Activated CD4-positive, CD25-positive, alpha-beta regulatory T cell treated with anti-CD3 and anti-CD28 coated beads, Interleukin-2, amount 50 U/mL, for 16 hours (primary cell): ENCODE results near the gene ADAP1.
A peak's percentile ranks its signal among the peaks of the same experiment; 100 is the strongest.
"Not testable (repeated sequence)": the region's sequence is repeated elsewhere in the genome, so short reads cannot be mapped to it uniquely, and the experiment has no call there.

Experiments
- DNase-seq: peaks from one replicate; pipeline ENCODE4 v3.0.0-alpha.2; 2020; ENCODE audit warnings: low read depth, low spot score

The ADAP1 gene

GRCh38 chr7:975702-976473, 21.4 kb upstream of the ADAP1 start:
- DNase-seq, result no peak

GRCh38 chr7:974820-975681, 20.6 kb upstream of the ADAP1 start, which contains the start of gene COX19:
Gene COX19 (minus strand): TSS chr7:975549. CDS start chr7:975509, 40 bp downstream.
- DNase-seq, result peak; percentile 81

GRCh38 chr7:974172-974571, 19.7 kb upstream of the ADAP1 start:
- DNase-seq, result no peak

GRCh38 chr7:973312-973711, 18.8 kb upstream of the ADAP1 start:
- no peak for DNase-seq

DNA sequence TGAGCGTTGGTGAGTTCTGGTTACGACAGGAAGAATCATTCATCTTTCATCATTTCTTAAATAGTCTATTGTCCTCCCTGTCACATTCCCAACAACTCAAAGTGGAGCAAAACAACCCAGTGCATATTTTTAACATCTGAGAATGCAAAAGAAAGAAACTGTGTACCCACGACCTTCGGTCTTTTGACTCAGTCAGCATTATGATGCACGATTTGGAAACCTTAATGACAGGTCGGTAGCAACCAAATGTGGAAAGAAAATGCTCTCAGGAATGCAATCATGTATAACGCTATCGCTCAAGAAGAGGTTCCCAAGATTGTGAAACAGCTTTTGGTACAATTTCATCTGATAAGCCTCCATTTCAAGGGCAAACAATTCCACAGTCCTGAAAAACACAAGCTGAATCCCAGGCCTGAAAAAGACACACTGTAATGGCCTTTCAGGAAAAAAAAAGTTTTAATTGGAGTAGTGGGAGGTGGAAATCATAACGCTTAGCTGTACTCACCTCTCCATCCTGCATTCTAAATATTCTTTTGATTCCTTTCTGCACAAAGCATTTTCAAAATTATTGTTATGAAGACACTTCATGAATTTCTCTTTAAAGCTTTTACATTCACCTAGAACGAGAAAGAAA, 18.3 kb upstream of the ADAP1 start:
- no peak for DNase-seq

GRCh38 chr7:972110-972509, 17.6 kb upstream of the ADAP1 start:
- DNase-seq, result no peak

- no peak for DNase-seq
Measured at GRCh38 chr7:970744-971143, 16.3 kb upstream of the ADAP1 start.

DNA sequence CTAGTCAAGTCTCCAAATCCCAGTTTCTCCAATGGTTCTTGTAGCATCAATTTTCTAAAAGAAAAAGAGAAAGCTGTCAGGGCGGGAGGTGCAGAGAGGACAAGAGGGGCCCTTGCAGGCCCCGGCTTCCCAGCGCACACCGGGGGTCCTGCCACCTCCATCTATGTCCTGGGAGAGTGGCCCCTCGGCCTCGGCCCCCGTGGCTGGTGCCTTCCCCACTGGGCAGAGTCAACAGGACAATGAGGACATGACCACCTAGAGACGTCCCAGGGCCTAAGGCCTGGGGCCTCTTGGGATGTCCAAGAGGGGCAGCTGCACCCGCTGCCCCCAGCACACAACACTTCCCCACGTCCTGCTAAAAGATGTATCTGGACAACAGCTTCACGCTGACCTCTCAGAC, 14.9 kb upstream of the ADAP1 start:
- no peak for DNase-seq

DNA sequence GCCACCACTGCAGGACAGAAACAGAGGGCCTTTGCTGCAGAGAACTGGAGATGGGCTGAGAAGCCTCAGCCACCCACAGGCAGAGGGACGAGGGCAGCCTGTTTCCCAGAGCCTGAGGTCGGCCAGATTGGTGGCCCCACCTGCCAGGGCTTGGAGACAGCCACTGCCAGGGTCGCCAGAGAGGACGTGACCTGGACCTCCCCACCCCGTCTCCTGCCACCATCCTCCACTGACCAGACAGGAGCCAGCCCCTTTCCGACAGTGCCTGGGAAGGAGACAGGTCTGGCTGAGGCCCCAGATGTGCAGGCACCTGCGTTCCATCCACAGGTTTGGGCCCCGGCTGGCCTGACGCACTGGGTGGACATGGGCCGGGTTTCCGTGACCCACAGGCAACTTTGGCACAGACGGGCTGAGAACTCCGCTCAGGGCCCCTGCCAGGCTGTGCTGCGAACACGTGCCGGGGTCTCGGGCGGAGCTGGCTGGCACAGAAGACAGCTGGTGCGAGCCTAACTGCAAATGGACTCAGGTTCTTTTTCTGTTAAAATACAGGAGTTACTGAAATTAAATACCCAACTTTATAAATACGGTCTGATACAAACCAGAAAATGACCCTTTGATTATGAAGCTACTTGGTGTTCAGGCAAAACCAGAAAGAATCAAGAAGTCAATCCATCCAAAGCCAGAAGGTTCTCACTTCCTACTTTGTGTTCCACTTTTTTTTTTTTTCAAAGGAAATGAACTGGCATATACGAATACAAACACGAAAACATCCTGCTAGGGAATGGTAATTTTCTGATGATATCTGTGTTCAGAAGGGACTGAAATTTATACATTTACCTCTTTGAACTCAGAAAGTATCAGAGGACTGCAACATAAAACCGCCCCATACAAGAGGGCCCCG, 14.0 kb upstream of the ADAP1 start:
- no peak for DNase-seq

- DNase-seq, result no peak
Measured at GRCh38 chr7:967361-968082, 13.0 kb upstream of the ADAP1 start.

DNA sequence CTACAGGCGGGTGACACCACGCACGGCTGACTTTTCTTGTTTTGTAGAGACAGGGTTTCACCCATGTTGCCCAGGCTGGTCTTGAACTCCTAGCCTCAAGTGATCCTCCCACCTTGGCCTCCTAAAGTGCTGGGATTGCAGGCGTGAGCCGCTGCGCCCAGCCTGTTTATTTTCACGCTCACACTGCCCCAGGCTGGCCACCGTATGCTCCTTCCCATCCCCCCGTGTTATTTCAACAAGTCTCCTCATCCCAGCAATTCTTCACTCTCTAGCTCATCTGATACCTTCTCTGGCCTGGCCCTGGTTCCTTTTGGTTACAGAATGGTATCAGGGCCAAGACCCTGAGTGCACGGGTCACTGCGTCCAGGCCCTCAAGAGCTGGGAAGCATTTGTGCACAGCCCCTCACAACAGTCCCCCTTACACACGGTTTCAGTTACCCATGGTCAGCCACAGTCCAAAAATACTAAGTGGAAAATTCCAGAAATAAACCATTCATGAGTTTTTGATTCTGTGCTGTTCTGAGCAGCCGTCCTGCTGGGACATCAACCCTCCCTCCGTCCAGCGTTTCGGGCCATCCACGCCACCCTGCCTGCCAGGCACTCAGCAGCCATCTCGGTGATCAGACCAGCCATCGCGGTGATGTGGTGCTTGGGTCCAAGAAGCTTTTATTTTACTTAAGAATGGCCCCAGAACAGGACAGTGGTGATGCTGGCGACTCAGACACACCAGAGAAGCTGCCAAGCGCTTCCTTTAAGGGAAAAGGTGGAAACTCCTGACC, 12.0 kb upstream of the ADAP1 start:
- no peak for DNase-seq

- DNase-seq, result no peak
Measured at GRCh38 chr7:964401-965231, 10.1 kb upstream of the ADAP1 start.

GRCh38 chr7:963236-964078, 9.0 kb upstream of the ADAP1 start:
- DNase-seq, result no peak

DNA sequence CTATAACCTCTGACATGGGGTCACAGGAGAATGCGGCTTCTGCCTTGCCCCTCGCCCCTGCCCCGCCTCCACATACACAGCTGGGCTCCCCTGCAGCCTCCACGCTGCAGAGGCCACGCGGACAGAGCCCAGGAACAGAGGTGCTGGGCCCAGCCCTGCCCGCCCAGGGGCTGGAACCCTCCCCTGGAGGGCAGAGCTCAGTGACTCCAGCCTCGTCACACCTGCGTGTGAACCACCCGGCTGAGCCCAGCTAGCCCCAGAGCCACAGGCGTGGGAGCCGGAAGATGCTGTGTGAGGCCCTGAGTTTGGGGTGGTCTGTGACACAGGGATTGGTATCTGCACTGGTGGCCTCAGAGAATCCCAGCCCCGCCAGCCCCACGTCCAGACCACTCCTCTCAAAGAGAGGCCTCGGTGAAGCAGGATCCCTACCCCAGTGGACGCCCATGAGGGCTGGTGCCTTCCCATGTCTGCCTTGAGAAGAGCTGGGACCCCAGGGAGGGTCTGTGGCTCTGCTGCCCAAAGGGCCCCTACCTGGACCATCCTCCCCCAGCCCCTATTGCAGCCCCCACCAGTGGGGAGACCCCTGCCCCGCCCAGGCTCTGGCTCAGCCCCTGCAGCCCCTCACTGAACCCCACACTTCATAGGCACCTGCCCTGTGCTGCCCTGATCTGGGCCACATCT, 8.1 kb upstream of the ADAP1 start:
- no peak for DNase-seq

DNA sequence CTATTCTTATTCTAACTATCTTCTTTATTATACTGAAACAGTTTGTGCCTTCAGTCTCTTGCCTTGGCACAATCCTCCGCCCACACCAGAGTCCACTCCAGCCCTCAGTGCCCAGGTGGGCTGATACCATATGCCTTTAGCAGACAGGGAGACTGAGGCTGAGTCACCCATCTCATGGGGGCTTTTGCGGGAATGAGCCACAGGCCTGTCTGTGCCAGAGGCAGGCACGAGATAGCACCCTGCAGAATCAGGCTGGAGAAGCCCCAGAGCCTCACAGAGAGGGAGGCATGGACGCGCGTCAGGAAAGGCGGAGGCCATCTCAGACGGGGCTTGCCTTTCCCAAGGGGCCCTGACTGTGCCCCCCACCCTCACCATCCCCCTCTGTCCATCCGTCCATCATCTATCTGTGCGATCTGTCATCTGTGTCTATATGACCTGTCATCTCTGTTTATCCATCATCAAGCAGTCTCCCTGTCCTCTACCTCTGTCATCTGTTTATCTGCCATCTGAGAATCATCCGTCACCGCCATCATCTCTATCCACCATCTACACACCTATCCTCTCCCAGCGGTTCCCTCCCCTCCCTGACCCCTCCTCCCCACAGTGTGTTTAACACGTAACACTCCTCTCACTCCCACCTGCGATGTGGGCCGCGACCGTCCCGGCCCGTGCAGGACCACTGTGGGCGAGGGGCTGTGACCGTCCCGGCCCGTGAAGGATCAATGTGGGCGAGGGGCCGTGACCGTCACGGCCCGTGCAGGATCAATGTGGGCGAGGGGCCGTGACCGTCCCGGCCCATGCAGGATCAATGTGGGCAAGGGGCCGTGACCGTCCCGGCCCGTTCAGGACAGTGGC, 7.3 kb upstream of the ADAP1 start:
- no peak for DNase-seq

- not testable (repeated sequence) for DNase-seq
Measured at GRCh38 chr7:960972-961371, 6.5 kb upstream of the ADAP1 start.
